Measurements from ENCODE around the gene GLYAT.
A peak's percentile ranks its signal among the peaks of the same experiment; 100 is the strongest.

GLYAT gene

GRCh38 chr11:58676563-58677135 is 55.1 kb downstream of the GLYAT start:
- DNase-seq: no peak

GRCh38 chr11:58675334-58676155 is 56.2 kb downstream of the GLYAT start:
- DNase-seq: peak; percentile 74

DNA sequence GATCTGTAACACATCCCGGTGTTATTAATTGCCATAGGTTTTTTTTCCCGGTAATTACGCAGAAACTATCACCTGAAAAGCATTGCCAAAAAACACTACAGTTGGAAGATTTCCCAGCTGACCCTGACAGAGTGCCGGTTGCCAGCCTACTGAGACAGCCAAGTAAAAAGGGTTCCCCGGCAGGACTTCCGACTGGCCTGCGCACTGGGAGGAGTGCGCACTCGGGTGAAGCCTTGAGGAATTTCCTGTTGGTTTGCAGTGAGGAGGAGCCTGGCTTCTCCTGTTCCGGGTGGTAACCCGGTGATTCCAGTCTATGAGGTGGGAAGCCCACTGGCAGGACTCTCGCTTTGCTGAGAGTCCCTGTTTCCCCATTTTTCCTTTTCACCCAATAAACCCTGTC is 57.1 kb downstream of the GLYAT start:
- DNase-seq: no peak

DNA sequence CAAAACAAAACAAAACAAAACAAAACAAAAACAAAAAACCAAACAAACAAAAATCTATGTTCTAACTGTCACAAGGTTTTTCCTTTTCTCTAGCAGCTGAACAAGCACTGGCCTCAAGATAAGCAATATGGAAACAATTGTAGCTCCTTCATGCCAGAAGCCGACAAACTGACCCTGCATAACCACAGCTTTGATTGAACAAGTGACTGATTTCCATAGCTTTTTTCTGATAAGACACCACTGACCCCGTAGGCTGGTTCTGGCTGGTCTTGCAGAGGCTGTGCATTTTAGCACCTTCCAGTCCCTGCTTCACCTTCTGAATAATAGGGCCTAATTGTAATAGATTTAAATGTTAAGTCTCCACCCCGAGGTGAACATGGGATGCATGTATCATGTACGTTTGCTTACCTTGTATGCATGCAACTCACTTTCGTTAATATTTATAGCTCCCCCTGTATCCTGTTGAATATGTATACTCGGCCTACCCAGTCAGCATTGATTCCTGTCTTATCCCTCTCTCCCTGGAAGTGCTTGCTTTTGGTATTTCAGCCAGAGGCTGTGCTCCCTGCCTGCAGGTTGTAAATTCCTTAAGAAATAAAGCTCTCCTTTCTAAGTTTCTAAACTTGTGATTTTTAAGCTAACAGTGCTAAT is 59.6 kb downstream of the GLYAT start:
- no peak for DNase-seq

DNA sequence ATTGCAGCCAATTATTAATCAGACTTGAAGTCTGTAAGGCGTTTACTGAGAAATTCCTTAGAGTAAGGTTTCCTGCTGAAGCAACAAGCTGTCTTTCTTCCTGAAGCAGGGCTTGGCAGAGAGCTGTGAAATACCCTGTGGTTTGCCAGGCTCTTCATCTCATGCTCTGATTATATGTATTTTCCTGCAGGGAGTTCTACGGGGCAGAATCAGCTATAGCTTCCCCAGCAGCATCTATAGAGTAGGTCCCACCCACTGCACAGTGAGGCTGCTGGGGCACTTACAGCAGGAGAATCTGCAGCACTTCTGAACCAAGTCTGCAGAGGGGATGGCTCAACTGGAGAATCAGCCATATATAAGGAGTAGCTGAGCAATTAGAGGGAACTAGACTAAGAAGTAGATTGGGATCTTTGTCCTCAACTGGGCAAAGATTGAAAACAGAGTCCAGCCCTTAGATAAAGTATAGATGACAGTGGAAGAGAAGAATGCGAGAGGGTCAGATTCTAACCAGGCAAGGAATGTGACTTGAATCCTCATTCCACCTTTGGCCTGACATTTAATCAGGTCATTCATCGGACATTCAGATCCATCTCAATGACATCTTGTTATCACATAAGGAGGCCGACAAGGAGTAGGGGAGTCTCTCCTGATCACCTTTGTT is 71.7 kb downstream of the GLYAT start:
- no peak for DNase-seq

- DNase-seq: no peak
These were observed 72.3 kb downstream of the GLYAT start for GRCh38 chr11:58659404-58659803.
